Right lobe of liver (tissue), 4 donors: ENCODE measurements around the gene GRM7.

Source experiments
- CTCF ChIP-seq, 4 donors: fragments of 200-600 bp in 3 of 4; fragments of 450-650 bp in 1 of 4; IDR thresholded peaks; one replicate each; pipeline versions ENCODE4 v1.5.1 to v1.8.0; 2016 to 2022; ENCODE audit warnings: antibody characterized with exemption in 4 of 4, mild to moderate bottlenecking in 2 of 4
- POLR2A ChIP-seq: fragments of 450-650 bp; IDR thresholded peaks from one replicate; pipeline ENCODE4 v1.6.1; 2017; ENCODE audit warnings: antibody characterized with exemption, mild to moderate bottlenecking
- donor health status: DM: no; HTN: no; CAD: no.
- donor health status: DM: no; HTN: no; CAD: no.
- donor health status: DM: no; HTN: yes; CAD: no.

GRCh38 chr3:7669641-7670040 lies 808.7 kb downstream of the GRM7 start:
- TF ChIP-seq CTCF (IDR thresholded peaks at IDR 0.05) (no peak), POLR2A (no peak)
